ENCODE data around the gene UFD1. TPM values are rescaled to one million over a fixed set of nuclear protein-coding genes. Genes with fewer than 3 reads are reported as not detected.

The UFD1 gene
- total and polyA plus RNA-seq, 2 donors (not counting 1 experiment from before 2014, with no cell fraction given): 43.5 to 70.1 TPM

DNA sequence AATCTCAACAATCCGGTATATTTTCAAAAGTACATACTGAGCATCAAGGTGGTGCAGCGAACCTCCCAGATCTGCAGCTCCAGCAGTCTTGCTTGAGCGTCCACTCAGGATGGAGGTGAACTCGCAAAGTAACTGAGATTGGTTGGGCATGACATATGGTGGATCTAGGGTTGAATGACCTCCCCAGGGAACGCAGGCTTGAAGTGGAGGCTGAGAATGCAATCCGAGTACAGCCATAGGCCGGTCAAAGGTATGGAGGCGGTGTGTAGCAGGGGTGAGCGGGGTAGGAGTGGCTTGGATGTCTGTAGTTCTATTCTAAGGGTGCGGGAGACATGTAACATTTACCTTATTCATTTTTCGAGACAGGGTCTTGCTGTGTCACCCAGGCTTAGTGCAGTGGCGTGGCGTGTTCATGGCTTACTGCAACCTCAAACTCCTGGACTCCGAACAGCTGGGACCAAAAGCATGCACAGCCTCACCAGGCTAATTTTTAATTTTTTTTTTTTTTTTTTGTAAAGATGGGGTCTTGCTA is 30.9 kb downstream of the UFD1 start:
- ATAC-seq (ENCODE audit: low read depth): peak; percentile 59
- H3K4me3 Mint-ChIP-seq: peak overlapping the region; percentile 99
- H3K27me3 ChIP-seq (replicated peaks in 1 of 4; ENCODE audit: control extremely low read depth in 1 of 4, control insufficient read depth in 3 of 4, insufficient read depth in 4 of 4, low read length in 3 of 4): no peaks in the 10 kb centered on the region
- peaks cover 60% of the 10 kb centered on the region for H3K79me2 ChIP-seq (ENCODE audit: control insufficient read depth, insufficient read depth, low read length)
- H3K4me1 Mint-ChIP-seq: peaks cover 35% of the 10 kb centered on the region
- H2AFZ ChIP-seq (ENCODE audit: insufficient read depth, low read depth, low read length, poor library complexity, severe bottlenecking): peak overlapping the region; percentile 76
- peaks cover 12% of the 10 kb centered on the region for H4K20me1 ChIP-seq (ENCODE audit: control insufficient read depth, insufficient read depth, low read length, poor library complexity, severe bottlenecking)
- H3K27ac ChIP-seq (ENCODE audit: low read length in 2 of 2): peak overlapping the region; percentile 92 to 96
- POLR2A ChIA-PET: interaction anchor here (1.0 to 4.5 kb wide), 5 partner anchors 15 to 274 kb away, joined by 3 to 29 read pairs (median 3); partner anchors contain the start of genes CDC45, CLTCL1, HIRA and MRPL40
- 33% methylated on average over 8 of the region's 14 CpGs for WGBS (ENCODE audit: insufficient coverage)
- intact Hi-C loops (cut with micrococcal nuclease): loop anchor here (5.0 kb wide), 2 partner anchors 184 to 326 kb away; partner anchors contain the start of gene DGCR2
- TF ChIP-seq, protein P1, sequence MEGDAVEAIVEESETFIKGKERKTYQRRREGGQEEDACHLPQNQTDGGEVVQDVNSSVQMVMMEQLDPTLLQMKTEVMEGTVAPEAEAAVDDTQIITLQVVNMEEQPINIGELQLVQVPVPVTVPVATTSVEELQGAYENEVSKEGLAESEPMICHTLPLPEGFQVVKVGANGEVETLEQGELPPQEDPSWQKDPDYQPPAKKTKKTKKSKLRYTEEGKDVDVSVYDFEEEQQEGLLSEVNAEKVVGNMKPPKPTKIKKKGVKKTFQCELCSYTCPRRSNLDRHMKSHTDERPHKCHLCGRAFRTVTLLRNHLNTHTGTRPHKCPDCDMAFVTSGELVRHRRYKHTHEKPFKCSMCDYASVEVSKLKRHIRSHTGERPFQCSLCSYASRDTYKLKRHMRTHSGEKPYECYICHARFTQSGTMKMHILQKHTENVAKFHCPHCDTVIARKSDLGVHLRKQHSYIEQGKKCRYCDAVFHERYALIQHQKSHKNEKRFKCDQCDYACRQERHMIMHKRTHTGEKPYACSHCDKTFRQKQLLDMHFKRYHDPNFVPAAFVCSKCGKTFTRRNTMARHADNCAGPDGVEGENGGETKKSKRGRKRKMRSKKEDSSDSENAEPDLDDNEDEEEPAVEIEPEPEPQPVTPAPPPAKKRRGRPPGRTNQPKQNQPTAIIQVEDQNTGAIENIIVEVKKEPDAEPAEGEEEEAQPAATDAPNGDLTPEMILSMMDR (IDR thresholded peaks at IDR 0.05): no peak
- TF ChIP-seq EZH2 (IDR thresholded peaks at IDR 0.05; ENCODE audit: borderline replicate concordance, insufficient read depth, low read depth, low read length, poor library complexity, severe bottlenecking): no peak
- H3K4me1 ChIP-seq (ENCODE audit: control insufficient read depth in 2 of 2, insufficient read depth in 2 of 2, low read length in 2 of 2): peaks cover 16 to 27% of the 10 kb centered on the region in 2 donors
- H3K27me3 Mint-ChIP-seq: no peaks in the 10 kb centered on the region
- peak overlapping the region; percentile 84 for H3K9ac ChIP-seq (ENCODE audit: low read length)
- CTCF ChIA-PET: interaction anchor here (0.7 to 1.8 kb wide), 5 partner anchors 14 to 304 kb away, joined by 3 to 5 read pairs (median 4); partner anchors contain the start of genes CDC45, ESS2 and MRPL40
- no peaks in the 10 kb centered on the region for H3K9me3 Mint-ChIP-seq (ENCODE audit: insufficient read depth)
- peak overlapping the region; percentile 98 for H3K27ac Mint-ChIP-seq
- H3K9me3 ChIP-seq (ENCODE audit: control extremely low read depth in 1 of 3, control insufficient read depth in 2 of 3, insufficient read depth in 1 of 3, low read length in 2 of 3): no peaks in the 10 kb centered on the region
- peak overlapping the region; percentile 65 to 82 (median 80) for H3K4me3 ChIP-seq (ENCODE audit: control extremely low read depth in 1 of 5, extremely low read depth in 1 of 5, insufficient read depth in 1 of 5, low read depth in 2 of 5, low read length in 4 of 5)
- peak; percentile 86 for DNase-seq
- peaks cover 0 to 44% of the 10 kb centered on the region in 2 experiments for H3K36me3 ChIP-seq (replicated peaks in 1 of 2; ENCODE audit: control extremely low read depth in 1 of 2, control insufficient read depth in 1 of 2, extremely low read depth in 1 of 2, insufficient read depth in 2 of 2, low read length in 1 of 2)
- peak overlapping the region; percentile 82 for H3K4me2 ChIP-seq (replicated peaks; ENCODE audit: low read depth, low read length, poor library complexity, severe bottlenecking)
